D721Med (cell line): Measurements from ENCODE around the gene TMEM126B.
"Not testable (repeated sequence)": the region's sequence is repeated elsewhere in the genome, so short reads cannot be mapped to it uniquely, and the experiment has no call there.

Source experiments
- DNase-seq: peaks from one replicate; pipeline ENCODE4 v3.0.0; 2011; ENCODE audit warnings: low spot score; ENCODE audit not compliant: insufficient read length
- FAIRE-seq: peaks from 2 replicates; lab custom pipeline; 2011; peaks lifted over from hg19 to GRCh38; lab: Jason Lieb, UNC
- CTCF ChIP-seq: IDR thresholded peaks from 2 replicates; pipeline ENCODE4 v1.5.1; 2012; ENCODE audit warnings: mild to moderate bottlenecking, control low read depth; ENCODE audit not compliant: insufficient read depth; ENCODE audit errors: missing control alignments

TMEM126B gene

GRCh38 chr11:85651118-85651517 lies 22.7 kb downstream of the TMEM126B start:
- DNase-seq, result no peak
- TF ChIP-seq CTCF, result no peak

GRCh38 chr11:85652786-85653447 lies 24.5 kb downstream of the TMEM126B start:
- FAIRE-seq, result no peak

More at GRCh38 chr11:85651118-85651517, 22.7 kb downstream of the TMEM126B start:
- no peak for FAIRE-seq

GRCh38 chr11:85654343-85654742 lies 25.9 kb downstream of the TMEM126B start:
- not testable (repeated sequence) for FAIRE-seq, DNase-seq

More at GRCh38 chr11:85652786-85653447, 24.5 kb downstream of the TMEM126B start:
- DNase-seq, result no peak
- no peak for TF ChIP-seq CTCF

GRCh38 chr11:85656777-85657176 lies 28.4 kb downstream of the TMEM126B start:
- no peak for TF ChIP-seq CTCF
- FAIRE-seq (no peak), DNase-seq (no peak)

GRCh38 chr11:85658180-85658579 lies 29.8 kb downstream of the TMEM126B start:
- no peak for TF ChIP-seq CTCF
- no peak for DNase-seq
- no peak for FAIRE-seq

GRCh38 chr11:85661972-85662664 lies 33.7 kb downstream of the TMEM126B start:
- DNase-seq, result no peak
- FAIRE-seq, result no peak
- TF ChIP-seq CTCF, result no peak

- no peak for TF ChIP-seq CTCF
- FAIRE-seq (no peak), DNase-seq (no peak)
Observed at GRCh38 chr11:85663080-85663752, 34.8 kb downstream of the TMEM126B start.
